NCI-H2081 treated with DMSO at 0.1 percent for 48 hours (cell line): ENCODE data around the gene SESTD1.
A peak's percentile ranks its signal among the peaks of the same experiment; 100 is the strongest.
"Not testable (repeated sequence)": the region's sequence is repeated elsewhere in the genome, so short reads cannot be mapped to it uniquely, and the experiment has no call there.

Source experiments
- DNase-seq: peaks from one replicate; lab custom pipeline; 2025; lab: John Stamatoyannopoulos, UW

Gene SESTD1

GRCh38 chr2:179239195-179239594 is 25.4 kb downstream of the SESTD1 start:
- no peak for DNase-seq

GRCh38 chr2:179238027-179238426 is 26.6 kb downstream of the SESTD1 start:
- DNase-seq: no peak

- DNase-seq: no peak
Observed at GRCh38 chr2:179237209-179237946, 27.3 kb downstream of the SESTD1 start.

- DNase-seq: no peak
Observed at GRCh38 chr2:179235463-179236108, 29.0 kb downstream of the SESTD1 start.

- DNase-seq: no peak
Observed at GRCh38 chr2:179234658-179235240, 29.9 kb downstream of the SESTD1 start.

- DNase-seq: no peak
Observed at GRCh38 chr2:179233626-179234430, 30.8 kb downstream of the SESTD1 start.

GRCh38 chr2:179233083-179233490 is 31.5 kb downstream of the SESTD1 start:
- no peak for DNase-seq

GRCh38 chr2:179226961-179227259 is 37.7 kb downstream of the SESTD1 start:
- no peak for DNase-seq

GRCh38 chr2:179226203-179226960 is 38.2 kb downstream of the SESTD1 start:
- peak; percentile 69 for DNase-seq

- no peak for DNase-seq
Observed at GRCh38 chr2:179224361-179224760, 40.3 kb downstream of the SESTD1 start.

- DNase-seq: no peak
Observed at GRCh38 chr2:179222076-179222475, 42.6 kb downstream of the SESTD1 start.

GRCh38 chr2:179218848-179219594 is 45.6 kb downstream of the SESTD1 start:
- DNase-seq: peak; percentile 49

- not testable (repeated sequence) for DNase-seq
Observed at GRCh38 chr2:179214671-179215070, 50.0 kb downstream of the SESTD1 start.

- DNase-seq: no peak
Observed at GRCh38 chr2:179211355-179211754, 53.3 kb downstream of the SESTD1 start.

GRCh38 chr2:179208277-179208676 is 56.4 kb downstream of the SESTD1 start:
- not testable (repeated sequence) for DNase-seq

- no peak for DNase-seq
Observed at GRCh38 chr2:179207047-179207446, 57.6 kb downstream of the SESTD1 start.

- DNase-seq: no peak
Observed at GRCh38 chr2:179201869-179202268, 62.8 kb downstream of the SESTD1 start.

- not testable (repeated sequence) for DNase-seq
Observed at GRCh38 chr2:179195926-179196590, 68.6 kb downstream of the SESTD1 start.

- DNase-seq: no peak
Observed at GRCh38 chr2:179195141-179195540, 69.5 kb downstream of the SESTD1 start.

GRCh38 chr2:179193759-179194394 is 70.8 kb downstream of the SESTD1 start:
- DNase-seq: no peak
